ENCODE results near the gene CSMD2. TPM values are rescaled to one million over a fixed set of nuclear protein-coding genes. Genes with fewer than 3 reads are reported as not detected.

The CSMD2 gene
- total RNA-seq, 1 donor from 2014 or later = 0.27 TPM

DNA sequence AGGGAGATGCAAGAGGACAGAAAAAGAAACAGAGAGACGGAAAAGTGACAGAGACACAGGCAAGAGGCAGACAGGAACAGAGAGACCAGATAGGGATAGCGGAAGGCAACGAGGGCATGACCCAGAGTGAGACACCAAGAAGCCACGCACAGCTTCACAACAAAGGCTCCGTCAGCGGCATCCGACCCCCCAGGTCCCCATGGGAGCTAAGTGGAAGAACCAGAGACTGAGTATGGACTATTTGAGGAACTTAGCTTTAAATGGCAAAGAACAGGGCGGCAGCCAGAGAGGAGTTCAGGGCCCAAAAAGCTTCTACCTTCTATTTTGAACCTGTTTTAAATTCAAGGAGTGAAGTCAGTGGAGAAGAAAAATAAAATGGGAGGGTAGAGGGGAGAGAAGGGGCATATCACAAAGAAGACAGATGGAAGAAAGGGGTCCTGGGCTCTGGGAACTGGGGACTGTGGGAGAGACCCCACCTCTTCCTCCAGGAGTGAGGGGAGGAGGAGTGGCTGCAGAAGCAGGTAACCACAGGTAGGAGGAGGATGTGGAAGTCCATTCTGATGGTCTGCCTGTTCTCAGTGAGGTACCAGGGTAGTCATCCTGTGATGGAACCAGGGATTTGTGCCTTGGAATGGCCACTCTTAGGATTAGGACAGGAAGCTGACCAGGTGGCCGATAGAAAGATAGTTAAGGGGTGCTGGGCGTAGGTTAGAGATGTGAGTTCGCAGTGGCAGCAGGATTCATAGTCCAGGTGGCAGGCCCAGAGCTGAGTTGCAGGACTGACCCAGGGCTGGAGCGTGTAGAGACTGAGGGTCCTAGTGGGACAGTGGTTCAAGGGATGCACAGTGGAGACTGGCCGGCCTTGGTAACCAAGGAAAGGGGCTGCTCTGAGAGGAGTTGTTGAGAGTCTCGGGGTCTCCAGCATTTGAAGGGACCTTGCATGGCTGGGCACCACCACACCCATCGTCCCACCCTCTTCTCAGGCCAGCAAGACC lies 37.7 kb downstream of the CSMD2 start:
- H3K4me3 Mint-ChIP-seq (ENCODE audit: unreplicated experiment) = no peak overlapping the region
- H3K9me3 Mint-ChIP-seq (ENCODE audit: unreplicated experiment) = peaks cover 4% of the 10 kb centered on the region
- peaks cover 3% of the 10 kb centered on the region for H3K27me3 Mint-ChIP-seq (ENCODE audit: unreplicated experiment)
- H3K4me1 Mint-ChIP-seq (ENCODE audit: low read depth, unreplicated experiment) = no peaks in the 10 kb centered on the region
- no peak overlapping the region for H3K27ac Mint-ChIP-seq (ENCODE audit: unreplicated experiment)
- peaks cover 9% of the 10 kb centered on the region for H3K36me3 Mint-ChIP-seq (ENCODE audit: unreplicated experiment)
- no peak for DNase-seq
- TF ChIP-seq, protein P1, sequence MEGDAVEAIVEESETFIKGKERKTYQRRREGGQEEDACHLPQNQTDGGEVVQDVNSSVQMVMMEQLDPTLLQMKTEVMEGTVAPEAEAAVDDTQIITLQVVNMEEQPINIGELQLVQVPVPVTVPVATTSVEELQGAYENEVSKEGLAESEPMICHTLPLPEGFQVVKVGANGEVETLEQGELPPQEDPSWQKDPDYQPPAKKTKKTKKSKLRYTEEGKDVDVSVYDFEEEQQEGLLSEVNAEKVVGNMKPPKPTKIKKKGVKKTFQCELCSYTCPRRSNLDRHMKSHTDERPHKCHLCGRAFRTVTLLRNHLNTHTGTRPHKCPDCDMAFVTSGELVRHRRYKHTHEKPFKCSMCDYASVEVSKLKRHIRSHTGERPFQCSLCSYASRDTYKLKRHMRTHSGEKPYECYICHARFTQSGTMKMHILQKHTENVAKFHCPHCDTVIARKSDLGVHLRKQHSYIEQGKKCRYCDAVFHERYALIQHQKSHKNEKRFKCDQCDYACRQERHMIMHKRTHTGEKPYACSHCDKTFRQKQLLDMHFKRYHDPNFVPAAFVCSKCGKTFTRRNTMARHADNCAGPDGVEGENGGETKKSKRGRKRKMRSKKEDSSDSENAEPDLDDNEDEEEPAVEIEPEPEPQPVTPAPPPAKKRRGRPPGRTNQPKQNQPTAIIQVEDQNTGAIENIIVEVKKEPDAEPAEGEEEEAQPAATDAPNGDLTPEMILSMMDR (IDR thresholded peaks at IDR 0.05; ENCODE audit: partially characterized antibody, unreplicated experiment) = no peak

DNA sequence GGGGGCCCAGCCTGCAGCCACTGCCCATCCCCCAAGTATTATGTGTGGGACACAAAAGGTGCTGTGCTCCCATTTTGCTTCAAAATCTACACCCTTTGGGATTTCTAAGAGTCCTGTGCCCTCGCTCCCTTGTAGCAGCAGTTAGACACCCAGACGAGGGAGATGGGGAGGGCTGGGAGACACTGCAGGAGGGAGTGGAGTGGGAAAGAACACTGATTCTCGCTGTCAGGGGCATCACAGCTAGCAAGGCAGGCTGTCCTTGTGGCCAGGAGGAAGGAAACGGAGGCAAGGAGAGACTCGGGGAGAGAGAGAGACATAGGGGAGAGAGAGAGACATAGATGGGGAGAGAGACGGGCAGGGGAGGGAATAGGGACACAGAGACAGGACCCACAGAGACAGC lies 38.5 kb downstream of the CSMD2 start:
- Mint-ChIP-seq H3K4me1 (ENCODE audit: low read depth, unreplicated experiment) (no peaks in the 10 kb centered on the region), H3K9me3 (ENCODE audit: unreplicated experiment) (peaks cover 4% of the 10 kb centered on the region), H3K36me3 (ENCODE audit: unreplicated experiment) (peaks cover 9% of the 10 kb centered on the region), H3K27ac (ENCODE audit: unreplicated experiment) (no peak overlapping the region), H3K27me3 (ENCODE audit: unreplicated experiment) (peaks cover 3% of the 10 kb centered on the region), H3K4me3 (ENCODE audit: unreplicated experiment) (no peak overlapping the region)
- TF ChIP-seq, protein P1 (IDR thresholded peaks at IDR 0.05; ENCODE audit: partially characterized antibody, unreplicated experiment) = no peak
- DNase-seq = no peak

DNA sequence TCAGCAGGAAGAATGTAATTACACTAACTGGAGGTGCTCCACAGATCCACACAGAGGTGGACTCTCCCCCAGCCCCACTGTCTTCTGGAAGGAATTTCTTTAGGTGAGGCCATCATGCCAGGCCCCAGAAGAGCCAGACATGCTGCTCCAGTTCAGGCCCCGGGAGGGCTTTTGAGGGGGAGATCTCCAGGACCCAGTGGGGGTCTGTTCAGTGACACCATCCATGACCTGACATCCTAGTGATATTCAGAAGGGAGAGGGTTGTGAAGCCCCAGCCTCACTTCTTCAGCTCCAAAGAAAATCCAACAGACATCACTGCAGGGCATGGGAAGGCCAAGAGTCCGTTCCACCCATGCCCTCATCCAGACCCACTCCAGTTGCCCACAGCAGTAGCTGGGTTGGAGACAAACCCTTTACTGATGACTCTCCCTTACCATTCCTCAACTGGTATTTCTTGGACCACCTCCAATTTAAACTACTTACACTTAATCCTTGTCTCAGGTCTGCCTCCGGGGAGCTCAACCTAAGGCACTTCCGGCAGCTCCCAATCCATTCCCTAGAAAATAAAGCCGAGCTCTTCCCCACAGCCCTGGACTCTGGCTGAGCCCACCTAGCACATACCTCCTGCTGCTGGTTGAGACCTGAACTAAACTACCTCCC lies 39.2 kb downstream of the CSMD2 start:
- DNase-seq = no peak
- Mint-ChIP-seq H3K4me1 (ENCODE audit: low read depth, unreplicated experiment) (no peaks in the 10 kb centered on the region), H3K4me3 (ENCODE audit: unreplicated experiment) (no peak overlapping the region), H3K36me3 (ENCODE audit: unreplicated experiment) (peaks cover 9% of the 10 kb centered on the region), H3K27ac (ENCODE audit: unreplicated experiment) (no peak overlapping the region), H3K9me3 (ENCODE audit: unreplicated experiment) (peaks cover 4% of the 10 kb centered on the region), H3K27me3 (ENCODE audit: unreplicated experiment) (peaks cover 3% of the 10 kb centered on the region)
- TF ChIP-seq, protein P1 (IDR thresholded peaks at IDR 0.05; ENCODE audit: partially characterized antibody, unreplicated experiment) = no peak

DNA sequence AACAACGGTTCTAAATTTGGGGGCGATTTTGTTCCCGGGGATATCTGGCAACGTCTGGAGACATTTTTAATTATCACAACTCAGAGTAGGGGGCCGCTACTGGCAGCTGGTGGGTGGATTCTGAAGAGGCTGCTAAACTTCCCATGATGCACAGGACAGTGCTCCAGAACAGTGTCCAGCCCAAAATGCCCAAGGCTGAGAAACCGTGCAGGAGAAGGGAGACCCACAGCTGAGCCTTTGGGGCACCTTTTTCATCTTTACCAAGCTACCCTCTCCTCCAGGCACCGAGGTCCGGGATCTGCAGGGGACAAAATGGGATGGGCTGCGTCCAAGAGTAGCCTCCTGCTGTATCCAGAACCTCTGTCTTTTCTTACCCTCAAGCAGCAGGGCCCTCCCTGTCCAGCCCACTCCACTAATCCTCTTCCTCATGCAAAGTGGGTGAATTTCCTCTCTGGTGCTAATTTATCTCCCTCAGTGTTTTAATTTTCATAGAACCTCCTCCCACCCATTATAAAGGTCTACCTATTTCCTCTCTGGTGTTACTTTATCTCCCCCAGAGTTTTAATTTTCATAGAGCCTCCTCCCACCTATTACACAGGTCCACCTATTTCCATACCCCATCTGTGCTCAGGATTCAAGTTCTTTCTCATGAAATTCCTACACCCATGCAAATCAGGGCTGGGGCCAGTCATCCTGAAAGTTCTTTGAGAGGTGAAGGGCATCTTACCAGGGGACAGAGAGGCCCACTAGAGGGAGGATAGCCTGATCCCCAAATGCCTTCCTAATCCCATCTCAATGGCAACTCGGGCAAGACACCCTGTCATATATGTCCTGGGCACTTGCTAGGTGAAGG lies 42.7 kb downstream of the CSMD2 start:
- no peak for DNase-seq
- peaks cover 4% of the 10 kb centered on the region for H3K9me3 Mint-ChIP-seq (ENCODE audit: unreplicated experiment)
- H3K36me3 Mint-ChIP-seq (ENCODE audit: unreplicated experiment) = peaks cover 9% of the 10 kb centered on the region
- no peaks in the 10 kb centered on the region for H3K4me1 Mint-ChIP-seq (ENCODE audit: low read depth, unreplicated experiment)
- H3K27ac Mint-ChIP-seq (ENCODE audit: unreplicated experiment) = no peak overlapping the region
- H3K27me3 Mint-ChIP-seq (ENCODE audit: unreplicated experiment) = peaks cover 3% of the 10 kb centered on the region
- TF ChIP-seq, protein P1 (IDR thresholded peaks at IDR 0.05; ENCODE audit: partially characterized antibody, unreplicated experiment) = no peak
- H3K4me3 Mint-ChIP-seq (ENCODE audit: unreplicated experiment) = no peak overlapping the region

All from glutamatergic neuron (in vitro differentiated cells).